Esophagus squamous epithelium (tissue), 4 donors: Measurements from ENCODE around the gene OBSCN.

ENCODE experiments used
- CTCF ChIP-seq, 6 experiments: fragments of 450-650 bp in 4 of 6; fragments of 200-600 bp in 2 of 6; sonication (generic) in 2 of 6; IDR thresholded peaks; one replicate each; pipeline ENCODE4 v1.5.1; 2016 to 2019; ENCODE audit warnings: antibody characterized with exemption in 6 of 6, mild to moderate bottlenecking in 4 of 6, moderate library complexity in 4 of 6
- POLR2A ChIP-seq, 4 donors: fragments of 450-650 bp; IDR thresholded peaks; one replicate each; pipeline ENCODE4 v1.6.1; 2017; ENCODE audit warnings: antibody characterized with exemption in 4 of 4, mild to moderate bottlenecking in 4 of 4, moderate library complexity in 3 of 4

- TF ChIP-seq CTCF (IDR thresholded peaks at IDR 0.05): no peak
- no peak for TF ChIP-seq POLR2A (IDR thresholded peaks at IDR 0.05)
These were observed 43.9 kb upstream of the OBSCN start for GRCh38 chr1:228163776-228164519.
